Stimulated activated CD4-positive, alpha-beta T cell treated with anti-CD3 and anti-CD28 coated beads, Interleukin-4, amount 100 ng/mL, for 4 hours (primary cell): ENCODE results near the gene EIF2B4.

Experiments
- DNase-seq, 2 experiments: peaks; one replicate each; pipeline ENCODE4 v3.0.0-alpha.2; 2020

EIF2B4 gene

DNA sequence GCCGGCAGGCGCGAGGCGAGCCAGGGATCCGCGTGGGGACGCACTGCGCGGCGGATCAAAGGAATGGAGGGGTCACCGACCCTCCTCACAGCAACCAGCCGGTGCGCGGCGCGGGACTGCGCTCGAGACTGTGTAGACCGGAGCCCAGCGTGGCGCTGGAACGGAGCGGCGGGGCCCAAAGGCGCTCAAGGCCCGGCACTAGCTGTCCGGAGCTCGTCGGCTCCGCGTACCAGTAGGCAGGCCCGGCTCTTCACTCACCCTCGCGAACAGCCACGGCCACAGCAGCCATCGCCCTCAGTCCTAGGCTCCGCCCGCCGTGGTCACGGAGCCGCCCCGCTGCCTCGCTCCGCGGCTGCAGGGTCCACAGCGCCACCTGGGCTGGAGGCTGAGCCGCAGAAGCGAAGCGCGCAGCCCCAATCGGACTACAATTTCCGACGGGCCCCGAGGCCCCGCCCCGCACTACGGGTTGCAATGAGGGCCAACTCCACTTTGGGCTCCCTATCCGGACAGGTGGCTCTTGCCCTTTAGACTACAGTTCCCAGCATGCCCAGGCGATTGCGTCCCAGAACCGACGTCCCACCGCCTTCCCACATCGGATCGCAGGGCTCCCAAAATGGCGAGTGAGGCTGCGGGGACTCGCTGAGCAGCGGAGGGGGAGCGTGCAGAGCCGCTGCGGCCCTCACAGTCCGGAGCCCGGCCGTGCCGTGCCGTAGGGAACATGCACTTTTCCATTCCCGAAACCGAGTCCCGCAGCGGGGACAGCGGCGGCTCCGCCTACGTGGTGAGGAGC lies at the start of gene EIF2B4, which contains the start of gene SNX17:
TSS of gene EIF2B4 (minus strand) at position 313 of the 790 bp plus-strand sequence. CDS start at position 289, 24 bp downstream.
TSS of gene SNX17 (plus strand) at position 591 of the 790 bp plus-strand sequence. CDS start at position 719, 128 bp downstream.
- peak; percentile 98 to 100 for DNase-seq

DNA sequence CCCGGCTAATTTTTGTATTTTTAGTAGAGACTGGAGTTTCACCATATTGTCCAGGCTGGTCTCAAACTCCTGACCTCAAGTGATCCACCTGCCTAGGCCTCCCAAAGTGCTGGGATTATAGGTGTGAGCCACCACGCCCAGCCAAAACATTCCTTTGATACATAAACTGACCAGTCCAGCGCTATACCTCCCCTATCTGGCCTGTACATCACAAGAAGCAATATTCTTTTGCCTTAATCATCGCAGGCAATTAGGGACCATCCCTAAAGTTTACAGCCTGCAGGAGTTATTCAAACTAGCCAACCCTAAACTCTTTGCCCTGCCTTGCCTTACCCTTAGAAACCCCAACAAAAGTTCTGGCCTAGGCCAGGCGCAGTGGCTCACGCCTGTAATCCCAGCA lies 46.0 kb upstream of the EIF2B4 start:
- no peak for DNase-seq

DNA sequence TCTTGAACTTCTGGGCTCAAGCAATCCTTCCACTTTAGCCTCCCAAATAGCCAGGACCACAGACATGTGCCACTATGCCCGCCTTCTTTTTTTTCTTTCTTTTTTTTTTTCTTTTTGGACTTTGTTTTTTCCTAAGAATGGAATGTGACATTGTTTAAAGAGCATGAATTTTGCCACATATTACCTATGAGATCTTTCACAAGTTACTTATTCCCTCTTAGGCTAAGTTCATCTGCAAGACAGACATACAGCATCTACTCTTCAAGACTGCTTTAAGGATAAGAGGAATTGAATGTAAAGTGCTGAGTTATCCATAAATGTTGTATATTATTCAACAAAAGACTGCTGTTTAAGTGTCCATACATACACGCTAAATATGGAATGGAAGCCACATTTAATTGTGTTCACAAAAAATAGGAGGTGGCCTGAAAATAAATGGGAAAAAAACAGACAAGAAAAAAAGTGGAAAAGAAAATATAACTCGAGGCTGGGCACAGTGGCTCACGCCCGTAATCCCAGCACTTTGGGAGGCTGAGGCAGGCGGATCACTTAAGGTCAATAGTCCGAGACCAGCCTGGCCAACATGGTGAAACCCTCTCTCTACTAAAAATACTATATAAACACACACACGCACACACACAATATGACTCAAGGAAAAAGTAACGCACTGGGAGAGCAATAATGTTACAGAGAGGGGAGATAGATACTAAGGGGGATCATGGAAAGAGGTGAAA lies 42.4 kb upstream of the EIF2B4 start:
- no peak for DNase-seq

DNA sequence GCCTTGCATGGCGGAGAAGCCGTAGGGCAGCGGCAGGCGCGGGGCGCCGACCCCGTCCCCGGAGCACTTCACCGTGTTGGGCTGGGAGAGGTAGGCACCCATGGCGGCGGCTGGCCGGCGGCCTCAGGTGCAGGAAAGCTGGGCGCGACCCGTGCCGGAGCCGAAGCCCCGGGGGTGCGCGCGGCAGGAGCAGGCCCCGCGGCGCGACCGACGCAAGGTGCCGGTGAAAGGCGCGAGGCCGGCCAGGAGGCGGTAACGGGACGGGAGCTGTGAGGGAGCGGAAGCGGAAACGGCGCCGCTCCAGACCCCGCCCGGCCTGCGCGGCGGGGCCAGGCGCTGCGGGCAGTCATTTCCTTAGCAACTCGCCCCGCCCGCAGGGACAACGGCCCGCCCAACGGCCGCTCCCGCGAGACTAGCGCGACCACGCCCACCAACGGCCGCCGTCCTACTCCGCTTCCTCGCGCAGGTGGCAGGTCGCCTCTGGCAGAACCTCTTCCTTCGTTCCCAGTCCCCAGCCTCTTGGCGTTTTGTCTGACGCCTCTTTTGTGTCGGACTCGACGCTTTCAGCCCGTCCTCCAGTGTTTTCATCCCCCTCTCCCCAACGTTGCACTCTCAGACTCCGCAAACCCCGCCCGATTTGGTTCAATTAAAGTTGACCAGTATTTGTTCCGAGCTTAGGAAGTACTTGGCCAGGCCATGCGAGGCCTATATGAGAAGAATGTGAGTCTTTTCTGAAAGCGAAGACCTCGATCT lies 39.4 kb upstream of the EIF2B4 start, which contains the start of gene PPM1G:
TSS of gene PPM1G (minus strand) at position 271 of the 753 bp plus-strand sequence. CDS start at position 102, 169 bp downstream.
- peak; percentile 94 to 97 for DNase-seq

DNA sequence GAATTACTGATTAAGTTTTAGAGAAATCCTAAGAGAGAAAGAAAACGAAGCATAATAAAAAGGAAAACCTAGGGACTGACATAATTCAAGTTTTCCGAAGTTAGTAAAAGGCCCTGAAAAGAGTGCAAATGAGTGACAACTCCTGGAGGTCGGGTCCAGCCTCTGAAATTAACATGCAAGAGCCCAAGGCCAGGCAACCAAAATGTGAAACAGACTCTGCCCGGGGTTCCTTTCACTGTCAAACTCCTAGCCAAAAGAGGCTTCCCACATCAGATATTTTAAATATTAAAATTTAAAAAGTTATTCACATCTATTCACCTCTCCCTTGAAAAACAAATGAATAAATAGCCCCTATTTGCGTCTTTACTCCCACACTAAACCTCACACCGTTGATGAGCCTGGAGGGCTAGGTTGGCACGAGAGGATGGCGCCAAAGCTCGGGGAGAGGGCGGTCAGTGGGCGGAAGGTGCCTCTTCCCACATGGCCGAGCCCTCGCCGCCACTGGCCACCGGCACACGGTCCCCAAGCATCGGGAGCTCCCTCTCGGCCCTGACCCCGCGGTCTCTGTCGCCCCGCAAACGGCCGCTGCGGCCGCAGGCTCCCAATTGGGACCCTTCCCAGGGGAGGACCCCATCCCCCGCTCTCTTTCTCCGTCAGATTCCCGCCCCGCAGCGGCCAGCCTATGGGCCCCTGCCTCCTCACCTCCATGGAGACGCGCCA lies 38.6 kb upstream of the EIF2B4 start:
- DNase-seq: peak; percentile 12 to 20

DNA sequence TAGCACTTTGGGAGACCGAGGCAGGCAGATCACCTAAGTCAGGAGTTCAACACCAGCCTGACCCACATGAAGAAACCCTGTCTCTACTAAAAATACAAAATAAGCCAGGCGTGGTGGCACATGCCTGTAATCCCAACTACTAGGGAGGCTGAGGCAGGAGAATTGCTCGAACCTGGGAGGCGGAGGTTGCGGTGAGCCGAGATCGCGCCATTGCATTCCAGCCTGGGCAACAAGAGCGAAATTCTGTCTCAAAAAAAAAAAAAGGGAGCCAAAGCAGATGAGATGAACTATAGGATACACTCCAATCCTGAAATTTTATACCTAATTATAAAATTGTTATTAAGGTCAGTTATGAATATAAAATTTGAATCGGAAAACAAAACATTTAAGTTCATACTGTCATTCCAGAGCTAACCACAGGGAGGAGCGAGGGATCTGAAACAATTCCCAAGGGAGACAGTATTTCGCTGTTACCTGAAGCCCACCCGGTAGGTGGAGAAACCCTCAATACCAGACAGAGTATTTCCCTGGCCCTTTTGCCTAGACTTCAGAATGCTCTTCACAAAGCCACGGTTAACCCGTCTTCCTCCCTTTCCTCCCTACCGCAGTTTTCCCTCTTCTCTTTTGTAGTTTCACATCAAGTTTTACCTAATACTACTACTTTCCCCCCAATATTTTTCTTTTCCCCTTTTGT lies 37.8 kb upstream of the EIF2B4 start:
- no peak for DNase-seq

DNA sequence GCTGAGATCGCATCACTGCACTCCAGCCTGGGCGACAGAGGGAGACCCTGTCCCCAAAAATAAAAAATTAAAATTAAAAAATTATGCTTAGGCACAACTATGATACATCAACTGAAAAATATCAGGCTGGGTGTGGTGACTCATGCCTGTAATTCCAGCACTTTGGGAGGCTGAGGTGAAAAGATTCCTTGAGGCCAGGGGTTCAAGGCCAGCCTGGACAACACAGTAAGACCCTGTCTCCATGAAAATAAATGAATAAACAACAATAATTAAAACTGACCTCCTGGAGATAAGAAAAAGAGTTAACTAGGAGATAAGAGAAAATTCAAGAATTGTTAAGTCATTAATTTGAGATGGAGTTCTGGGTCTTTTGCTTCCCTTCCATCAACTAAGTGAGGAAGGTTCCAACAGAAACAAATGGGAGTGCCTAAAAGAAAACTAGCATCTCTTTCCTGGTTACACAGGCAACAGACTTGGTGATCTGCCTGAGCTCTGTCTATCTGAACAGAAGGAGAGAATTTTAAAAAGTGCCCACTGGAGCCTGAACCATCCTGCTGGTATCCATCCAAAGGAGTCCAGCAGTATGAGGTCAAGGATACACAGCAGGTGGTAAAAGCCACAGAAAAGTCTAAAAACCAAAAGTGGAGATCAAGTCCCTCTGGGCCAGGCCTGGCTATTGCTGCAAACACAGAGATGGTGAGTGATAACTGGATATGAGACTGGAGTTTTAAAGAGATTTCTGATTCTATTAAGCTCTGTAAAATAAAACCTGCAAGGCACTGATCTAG lies 30.4 kb upstream of the EIF2B4 start:
- no peak for DNase-seq

DNA sequence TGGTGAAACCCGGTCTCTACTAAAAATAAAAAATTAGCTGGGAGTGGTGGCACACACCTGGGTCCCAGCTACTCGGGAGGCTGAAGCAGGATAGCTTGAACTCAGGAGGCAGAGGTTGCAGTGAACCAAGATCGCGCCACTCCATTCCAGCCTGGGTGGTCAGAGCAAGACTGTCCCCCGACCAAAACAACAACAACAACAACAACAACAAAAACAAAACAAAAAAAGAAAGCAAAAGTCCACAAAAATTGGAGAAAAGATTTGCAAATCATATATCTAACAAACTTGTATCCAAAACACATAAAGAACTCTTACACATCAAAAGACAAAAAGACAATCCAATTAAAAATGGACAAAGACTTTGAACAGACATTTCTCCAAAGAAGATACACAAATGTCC lies 28.8 kb upstream of the EIF2B4 start:
- no peak for DNase-seq

DNA sequence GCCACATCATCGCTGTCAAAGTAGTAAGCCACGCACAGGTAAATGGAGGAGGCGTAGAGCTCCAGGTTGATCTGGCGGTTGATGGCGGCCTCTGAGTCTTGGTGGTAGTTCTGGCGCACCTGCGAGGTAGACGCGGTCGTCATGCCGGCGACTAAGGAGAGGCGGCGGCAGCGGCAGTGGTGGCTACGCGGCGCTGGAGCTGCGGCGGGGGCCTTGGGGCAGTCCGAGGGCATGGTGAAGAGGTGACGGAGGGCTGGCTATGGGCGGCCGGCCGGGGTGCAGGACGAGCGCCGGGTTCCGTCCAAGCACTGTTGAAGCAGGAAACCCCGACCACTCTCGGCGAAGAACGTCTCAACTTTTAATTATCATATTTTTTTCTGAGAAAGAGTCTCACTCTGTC lies 23.1 kb upstream of the EIF2B4 start:
- no peak for DNase-seq

DNA sequence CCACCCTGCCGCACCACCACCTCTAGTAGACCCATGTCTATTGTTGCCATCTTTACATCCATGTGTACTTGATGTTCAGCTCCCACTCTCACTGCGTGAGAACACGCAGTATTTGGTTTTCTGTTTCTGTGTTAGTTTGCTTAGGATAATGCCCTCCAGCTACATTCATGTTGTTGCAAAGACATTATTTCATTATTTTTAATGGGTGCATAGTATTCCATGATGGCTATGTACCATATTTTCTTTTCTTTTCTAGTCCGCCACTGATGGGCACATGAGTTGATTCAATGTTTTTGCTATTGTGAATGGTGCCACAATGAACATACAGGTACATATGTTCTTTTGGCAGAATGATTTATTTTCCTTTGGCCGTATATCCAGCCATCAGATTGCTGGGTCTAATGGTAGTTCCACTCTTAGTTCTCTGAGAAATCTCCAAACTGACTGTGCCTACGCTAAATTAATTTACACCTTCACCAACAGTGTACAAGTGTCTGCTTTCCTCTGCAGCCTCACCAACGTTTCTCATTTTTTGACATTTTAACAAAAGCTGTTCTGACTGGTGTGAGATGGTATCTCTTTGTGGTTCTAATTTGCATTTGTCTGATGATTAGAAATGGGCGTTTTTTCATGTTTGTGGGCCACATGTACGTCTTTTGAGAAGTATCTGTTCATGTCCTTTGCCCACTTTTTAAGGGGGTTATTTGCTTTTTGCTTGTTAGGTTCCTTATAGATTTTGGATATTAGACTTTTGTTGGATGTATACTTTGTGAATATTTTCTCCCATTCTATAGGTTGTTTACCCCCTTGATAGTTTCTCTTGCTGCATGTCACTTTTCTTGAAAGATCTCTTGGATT lies 20.9 kb upstream of the EIF2B4 start:
- DNase-seq: no peak

DNA sequence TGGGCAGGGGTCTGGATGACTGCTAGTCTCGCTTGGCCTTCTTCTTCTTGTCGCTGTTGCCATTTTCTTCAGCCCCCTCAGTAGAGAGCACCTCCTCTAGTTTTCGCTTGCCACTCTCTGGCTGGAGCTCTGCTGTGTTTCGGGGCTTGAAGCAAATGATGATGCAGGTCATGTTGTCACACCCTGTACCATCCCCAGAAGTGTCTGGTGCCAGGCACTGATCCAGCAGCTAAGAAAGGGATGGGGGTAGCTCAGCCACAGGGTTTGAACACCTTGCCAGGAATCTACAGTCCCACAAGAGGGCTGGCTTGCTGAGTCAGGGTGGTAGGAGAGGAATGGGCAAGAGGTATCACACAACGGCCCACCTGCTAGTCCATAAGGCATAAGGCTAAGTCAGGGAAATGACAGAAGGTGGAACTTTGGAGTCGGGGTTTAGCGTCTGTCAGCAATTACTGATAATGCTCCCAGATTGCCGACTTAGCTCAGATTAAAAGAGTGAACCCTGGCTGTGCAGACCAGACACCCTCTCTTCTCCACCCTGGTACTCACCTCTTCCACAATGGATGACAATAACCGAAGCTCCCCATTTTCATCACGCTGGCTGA lies 11.5 kb upstream of the EIF2B4 start:
- DNase-seq: no peak

DNA sequence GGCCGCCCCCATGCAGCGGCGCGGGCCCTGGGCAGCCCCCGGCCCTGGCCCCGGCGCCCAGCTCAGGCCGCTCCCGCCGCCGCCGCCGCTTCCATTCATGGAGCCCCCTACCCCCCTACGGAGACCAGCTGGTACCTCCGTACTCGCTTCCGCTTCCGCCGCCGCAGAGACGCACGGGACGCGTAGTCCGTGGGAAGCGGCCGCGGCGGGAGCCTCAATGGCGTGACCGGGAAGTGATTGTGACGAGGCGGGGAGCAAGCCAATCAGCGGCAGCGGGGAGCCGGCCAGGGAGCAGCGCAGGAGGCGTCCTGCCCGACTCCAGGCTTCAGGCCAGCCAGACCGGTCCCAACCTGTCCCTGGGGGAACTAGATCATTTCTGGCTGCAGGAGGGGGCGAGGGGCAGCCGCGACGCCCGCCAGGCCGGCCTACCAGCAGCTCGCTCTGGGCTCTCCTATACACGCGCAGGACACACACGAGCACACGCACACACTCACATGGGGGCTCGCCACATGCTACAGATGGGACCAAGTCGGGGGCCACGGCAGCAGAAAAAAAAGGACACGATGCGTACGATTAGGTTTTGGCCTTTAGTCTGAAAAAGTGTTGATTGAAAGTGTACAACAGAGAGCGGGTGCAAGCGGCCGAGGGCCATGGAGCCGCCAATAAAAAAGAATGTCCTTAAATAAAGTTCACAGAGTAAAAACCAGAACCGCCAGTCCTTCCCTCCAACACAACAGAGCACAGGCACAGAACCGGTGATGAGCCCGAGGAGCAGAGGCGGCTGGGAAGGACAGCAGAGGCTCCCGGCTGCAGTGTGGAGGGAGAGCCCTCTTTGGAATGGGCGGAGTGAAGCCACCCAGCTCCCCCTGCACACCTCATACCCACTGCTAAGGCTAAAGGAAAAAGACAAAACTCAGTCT lies 10.7 kb upstream of the EIF2B4 start, which contains the start of gene ZNF513:
TSS of gene ZNF513 (minus strand) at position 109 of the 920 bp plus-strand sequence. CDS start 208 bp downstream, outside the sequence.
- DNase-seq: peak; percentile 86 to 88

DNA sequence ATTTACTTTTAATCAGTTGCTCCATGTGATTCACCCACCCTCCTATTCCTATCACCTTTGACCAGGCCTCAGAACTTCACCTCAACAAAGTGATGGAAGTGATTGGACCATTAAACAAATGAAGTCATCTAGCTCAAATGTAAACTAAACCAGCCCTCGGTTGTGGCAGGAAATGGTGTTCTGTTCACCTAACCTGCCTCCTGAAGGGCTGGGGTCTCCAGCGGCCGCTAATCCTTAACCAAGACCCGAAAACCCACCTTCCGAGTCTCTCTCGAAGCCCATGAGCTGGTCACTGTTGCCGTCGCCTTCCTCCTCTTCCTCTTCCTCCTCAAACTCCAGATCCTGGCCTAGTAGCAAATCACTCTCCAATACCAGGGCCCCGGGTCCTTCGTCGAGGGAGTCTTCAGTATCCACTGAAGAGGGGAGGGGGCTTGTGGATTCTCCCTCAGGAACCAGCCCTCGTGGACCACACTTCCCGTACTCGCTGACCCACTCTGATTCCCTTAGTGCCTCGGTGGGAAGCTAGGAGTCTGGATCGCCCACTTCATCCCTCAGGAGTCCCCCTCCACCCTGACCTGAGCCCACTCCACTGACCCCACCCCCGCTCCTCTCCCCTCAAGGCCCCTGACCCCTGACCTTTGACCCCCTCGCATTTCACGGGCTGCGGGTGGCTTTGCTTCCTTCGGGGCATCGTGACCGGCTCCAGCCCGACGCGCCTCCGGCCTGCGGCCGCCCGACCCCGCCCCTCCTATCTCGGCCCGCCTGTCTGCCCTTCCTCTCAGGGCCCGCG lies 9.9 kb upstream of the EIF2B4 start:
- peak in 1 of 2 experiments; percentile 37 for DNase-seq

DNA sequence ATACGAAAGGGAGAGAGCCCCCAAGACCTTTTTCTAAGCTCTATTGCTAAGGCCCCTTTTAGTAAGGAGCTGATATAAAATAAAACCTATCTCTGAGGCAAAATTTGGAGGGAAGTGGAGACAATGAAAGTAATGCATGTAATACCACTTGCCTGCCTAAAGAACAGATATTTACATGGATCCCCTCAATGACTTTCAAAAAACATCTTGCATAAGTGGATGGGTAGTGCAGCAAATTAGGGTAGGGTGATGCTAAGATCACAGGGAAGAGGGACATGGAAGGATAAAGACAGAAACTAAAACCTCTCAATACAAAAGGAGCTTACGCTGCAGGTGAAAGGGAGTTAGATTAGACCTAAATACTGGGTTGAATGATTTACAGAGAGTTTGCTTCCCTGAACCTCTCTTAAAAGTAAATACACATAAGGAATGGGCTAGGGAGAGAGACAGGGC lies 9.3 kb upstream of the EIF2B4 start:
- no peak for DNase-seq

DNA sequence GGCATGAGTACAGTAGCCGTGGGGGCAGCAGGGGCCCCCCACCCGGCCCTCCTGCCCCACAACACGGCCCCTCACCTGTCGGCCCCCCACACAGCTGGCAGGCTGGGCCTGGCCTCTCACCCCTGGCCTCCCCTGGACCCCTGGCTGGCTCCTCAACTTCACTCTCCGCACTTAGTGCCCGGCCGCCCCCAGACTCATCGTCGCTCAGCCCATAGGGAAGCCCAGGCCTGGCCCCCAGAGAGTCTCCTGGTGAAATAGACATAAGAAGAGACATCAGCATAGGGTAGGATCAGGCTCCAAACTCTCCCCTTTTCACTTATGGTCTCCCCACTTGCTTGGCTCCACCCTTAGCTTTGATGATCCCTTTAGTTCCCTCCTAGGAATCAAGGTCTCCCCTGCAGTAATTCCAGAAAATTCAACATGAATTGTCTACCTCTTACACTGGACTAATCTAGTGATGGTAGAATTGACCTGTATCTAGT lies 8.7 kb upstream of the EIF2B4 start:
- no peak for DNase-seq

DNA sequence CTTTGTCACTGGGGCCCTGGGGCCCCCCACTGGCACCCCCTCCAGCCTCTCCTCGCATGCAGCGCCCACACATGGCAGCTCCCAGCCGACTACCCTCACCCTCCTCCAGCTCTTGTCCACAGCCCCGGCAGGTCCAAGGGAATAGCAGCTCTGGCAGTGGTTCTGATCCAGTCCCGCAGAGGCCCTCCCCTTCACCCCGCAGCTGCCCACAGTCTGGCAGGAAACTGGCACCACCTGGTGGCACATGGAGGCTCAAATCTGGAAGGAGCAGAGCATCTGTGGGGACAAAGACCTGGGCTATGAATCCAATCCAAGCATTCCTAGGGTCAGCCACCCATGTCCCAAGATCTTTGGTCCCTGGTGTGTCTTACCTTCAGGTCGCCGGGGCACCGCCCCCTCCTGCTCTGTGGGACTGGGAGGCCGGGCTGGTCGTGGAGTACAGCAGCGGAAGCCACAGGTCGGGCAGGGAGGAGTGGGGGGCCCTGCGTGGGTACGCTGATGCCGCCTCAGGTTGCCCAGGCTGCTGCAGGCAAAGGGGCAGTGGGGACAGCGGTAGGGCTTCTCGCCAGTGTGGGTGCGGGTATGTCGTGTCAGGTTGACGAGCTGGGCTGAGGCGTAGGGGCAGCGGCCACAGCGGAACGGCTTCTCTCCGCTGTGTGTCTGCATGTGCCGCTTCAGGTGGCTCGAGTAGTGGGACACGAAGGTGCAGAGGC lies 8.1 kb upstream of the EIF2B4 start:
- no peak for DNase-seq
